Duodenal mucosa (tissue), 2 donors: ENCODE measurements around the gene LSM7.

Experiments used
- H3K27ac ChIP-seq: one replicate; pipeline ENCODE4 v1.7.0; 2013; ENCODE audit warnings: low read depth, low read length
- H3K27me3 ChIP-seq, 2 donors: one replicate each; pipeline ENCODE4 v1.7.0; 2013; ENCODE audit warnings: low read length in 2 of 2, control low read depth in 1 of 2; ENCODE audit not compliant: insufficient read depth in 2 of 2, control insufficient read depth in 1 of 2
- H3K36me3 ChIP-seq, 2 donors: one replicate each; pipeline ENCODE4 v1.7.0; 2013; ENCODE audit warnings: low read length in 2 of 2, control low read depth in 1 of 2; ENCODE audit not compliant: insufficient read depth in 2 of 2, control insufficient read depth in 1 of 2
- H3K4me1 ChIP-seq, 2 donors: one replicate each; pipeline ENCODE4 v1.7.0; 2013; ENCODE audit warnings: low read length in 2 of 2, control low read depth in 1 of 2; ENCODE audit not compliant: insufficient read depth in 2 of 2, control insufficient read depth in 1 of 2
- H3K4me3 ChIP-seq, 2 donors: one replicate each; pipeline ENCODE4 v1.7.0; 2013; ENCODE audit warnings: low read length in 2 of 2, low read depth in 1 of 2
- H3K9ac ChIP-seq, 2 donors: one replicate each; pipeline ENCODE4 v1.7.0; 2013; ENCODE audit warnings: low read length in 2 of 2, low read depth in 1 of 2
- H3K9me3 ChIP-seq, 2 donors: one replicate each; pipeline ENCODE4 v1.7.0; 2013; ENCODE audit warnings: low read length in 2 of 2, control low read depth in 1 of 2; ENCODE audit not compliant: control insufficient read depth in 1 of 2

Gene LSM7

DNA sequence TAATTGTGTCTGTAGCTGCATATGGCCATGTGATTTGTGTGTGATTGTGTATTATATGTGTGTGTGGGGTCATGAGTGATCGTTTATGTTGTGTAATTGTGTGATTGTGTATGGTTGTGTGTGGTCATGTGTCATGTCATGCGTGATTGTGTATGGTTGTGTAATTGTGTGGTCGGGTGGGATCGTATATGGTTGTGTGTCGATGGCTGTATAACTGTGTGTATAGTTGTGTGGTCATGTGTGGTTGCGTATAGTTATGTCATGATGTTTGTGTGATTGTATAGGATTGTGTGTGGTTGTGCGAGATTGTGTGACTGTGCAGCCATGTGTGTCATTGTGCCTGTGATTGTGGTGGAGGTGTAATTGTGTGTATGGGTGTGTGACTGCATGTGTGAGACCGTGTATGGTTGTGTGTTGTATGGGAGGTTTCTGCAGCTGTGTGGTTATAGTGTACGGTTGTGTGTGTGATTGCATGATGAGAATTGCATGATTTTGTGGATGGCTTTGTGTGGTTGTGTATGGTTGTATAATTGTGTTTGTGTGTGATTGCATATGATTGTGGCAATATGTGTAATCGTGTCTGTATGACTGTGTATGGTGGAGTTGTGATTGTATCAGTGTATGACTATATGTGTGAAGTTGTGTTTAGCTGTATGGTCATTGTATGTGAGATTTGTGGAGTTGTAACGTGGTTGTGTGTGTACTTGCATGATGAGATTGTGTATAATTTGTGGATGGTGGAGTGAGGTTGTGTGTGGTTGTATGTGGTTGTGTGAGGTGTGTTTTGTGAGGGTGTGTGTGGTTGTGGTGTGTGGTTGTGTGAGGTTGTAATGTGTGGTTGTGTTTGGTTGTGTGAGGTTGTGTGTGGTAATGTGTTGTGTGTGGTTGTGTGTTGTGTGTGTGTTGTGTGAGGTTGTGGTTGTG, 33.9 kb upstream of the LSM7 start:
- Histone ChIP-seq H3K4me1 (peaks cover 6 to 9% of the 10 kb centered on the region in 2 donors), H3K27ac (no peak overlapping the region), H3K4me3 (no peak overlapping the region), H3K27me3 (peaks cover 30 to 38% of the 10 kb centered on the region in 2 donors), H3K9ac (no peak overlapping the region), H3K9me3 (no peaks in the 10 kb centered on the region), H3K36me3 (no peaks in the 10 kb centered on the region)

DNA sequence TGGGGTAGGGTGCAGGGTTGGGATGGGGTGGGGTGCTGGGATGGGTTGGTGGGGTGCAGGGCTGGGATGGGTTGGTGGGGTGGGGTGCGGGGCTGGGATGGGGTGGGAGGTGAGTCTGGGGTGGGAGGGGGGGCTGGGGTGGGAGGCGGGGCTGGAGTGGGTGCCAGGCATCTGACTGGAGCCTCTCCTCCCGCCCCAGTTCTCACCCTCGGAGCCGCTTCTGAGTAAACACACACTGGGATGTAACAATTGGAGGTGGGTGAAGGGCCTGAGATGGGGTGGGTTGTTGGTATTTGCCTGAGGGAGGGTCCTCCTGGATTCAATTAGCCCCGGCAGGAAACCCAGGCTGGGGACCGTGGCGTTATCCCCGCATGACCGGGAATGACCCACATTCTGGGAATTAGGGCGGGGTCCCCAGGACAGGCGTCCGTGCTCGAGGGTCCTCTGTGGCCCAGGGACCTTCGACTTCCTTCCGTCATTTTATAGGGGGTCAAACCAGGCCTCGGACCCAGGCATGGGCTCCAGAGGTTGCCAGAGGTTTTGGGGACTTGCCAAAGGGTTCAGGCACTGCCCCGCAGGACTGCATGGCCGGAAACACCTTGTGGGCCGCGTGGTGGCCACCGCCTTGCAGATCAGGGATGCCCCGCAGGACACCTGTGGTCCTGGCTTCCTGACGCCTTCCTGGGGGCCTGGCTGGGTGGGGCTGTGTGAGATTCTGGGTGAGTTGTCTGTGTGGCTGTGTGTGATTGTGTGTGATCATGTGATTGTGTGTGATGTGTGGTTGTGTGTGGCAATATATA, 33.1 kb upstream of the LSM7 start:
- H3K27ac ChIP-seq: no peak overlapping the region
- no peak overlapping the region for H3K9ac ChIP-seq
- peaks cover 30 to 38% of the 10 kb centered on the region in 2 donors for H3K27me3 ChIP-seq
- no peak overlapping the region for H3K4me3 ChIP-seq
- no peaks in the 10 kb centered on the region for H3K36me3 ChIP-seq
- no peaks in the 10 kb centered on the region for H3K9me3 ChIP-seq
- peaks cover 6 to 9% of the 10 kb centered on the region in 2 donors for H3K4me1 ChIP-seq

DNA sequence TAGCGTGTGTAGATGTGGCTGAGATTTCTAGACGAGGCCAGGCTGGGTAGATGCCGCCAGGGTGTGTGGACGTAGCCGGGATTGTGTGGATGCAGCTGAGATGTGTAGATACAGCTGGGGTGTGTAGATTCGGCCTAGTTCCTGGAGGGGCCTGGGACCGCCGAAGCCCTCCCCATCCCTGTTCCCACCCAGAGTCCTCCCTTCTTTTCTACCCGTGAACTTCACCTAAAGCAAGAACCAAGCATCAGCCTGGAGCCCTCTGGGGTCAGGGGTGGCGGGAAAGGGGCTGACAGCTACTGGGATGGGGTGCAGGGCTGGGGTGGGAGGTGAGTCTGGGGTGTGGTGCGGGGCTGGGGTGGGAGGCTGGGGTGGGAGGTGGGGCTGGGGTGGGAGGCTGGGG, 32.4 kb upstream of the LSM7 start:
- no peak overlapping the region for H3K9ac ChIP-seq
- peaks cover 6 to 9% of the 10 kb centered on the region in 2 donors for H3K4me1 ChIP-seq
- no peaks in the 10 kb centered on the region for H3K9me3 ChIP-seq
- H3K4me3 ChIP-seq: no peak overlapping the region
- no peak overlapping the region for H3K27ac ChIP-seq
- peaks cover 30 to 38% of the 10 kb centered on the region in 2 donors for H3K27me3 ChIP-seq
- no peaks in the 10 kb centered on the region for H3K36me3 ChIP-seq

DNA sequence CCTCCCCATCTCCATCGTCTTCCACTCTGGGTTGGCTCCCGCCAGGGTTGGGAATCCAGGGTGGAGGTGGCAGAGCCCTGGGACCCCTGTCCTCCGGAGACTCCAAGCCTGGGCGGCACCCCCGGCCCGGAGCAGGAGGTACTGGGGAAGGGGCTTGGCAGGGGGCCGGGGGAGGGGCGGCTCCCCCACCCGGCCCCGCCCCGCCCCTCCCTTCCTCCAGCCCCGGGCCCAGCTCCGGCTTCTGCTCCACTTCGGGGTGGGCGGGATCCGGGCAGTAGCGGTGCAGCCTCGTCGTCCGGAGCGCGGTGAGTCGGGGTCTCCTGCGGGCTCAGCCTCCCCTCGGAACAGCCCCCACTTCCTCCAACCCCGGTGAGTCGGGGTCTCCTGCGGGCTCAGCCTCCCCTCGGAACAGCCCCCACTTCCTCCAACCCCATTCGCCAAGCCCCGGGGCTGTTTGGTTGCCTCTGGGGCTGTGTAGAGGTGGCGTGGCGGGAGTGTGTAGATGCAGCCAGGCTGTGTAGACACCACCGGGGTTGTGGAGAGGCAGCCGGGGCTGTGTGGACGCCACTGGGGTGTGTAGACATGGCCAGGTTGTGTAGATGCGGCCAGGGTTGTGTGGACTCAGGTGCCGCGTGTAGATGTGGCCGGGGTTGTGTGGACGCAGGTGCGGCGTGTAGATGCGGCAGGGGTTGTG, 31.8 kb upstream of the LSM7 start, which contains the start of gene TMPRSS9:
TMPRSS9 (plus strand) TSS at position 274 of the 694 bp plus-strand sequence. CDS start 29,521 bp downstream, outside the sequence.
- no peak within 1 kb of the TSS for H3K27ac ChIP-seq
- H3K36me3 ChIP-seq: no peaks in the 10 kb centered on the region
- H3K27me3 ChIP-seq: peaks cover 30 to 38% of the 10 kb centered on the region in 2 donors
- no peak within 1 kb of the TSS for H3K9ac ChIP-seq
- H3K4me3 ChIP-seq: no peak within 1 kb of the TSS
- H3K9me3 ChIP-seq: no peaks in the 10 kb centered on the region
- H3K4me1 ChIP-seq: peaks cover 6 to 9% of the 10 kb centered on the region in 2 donors

DNA sequence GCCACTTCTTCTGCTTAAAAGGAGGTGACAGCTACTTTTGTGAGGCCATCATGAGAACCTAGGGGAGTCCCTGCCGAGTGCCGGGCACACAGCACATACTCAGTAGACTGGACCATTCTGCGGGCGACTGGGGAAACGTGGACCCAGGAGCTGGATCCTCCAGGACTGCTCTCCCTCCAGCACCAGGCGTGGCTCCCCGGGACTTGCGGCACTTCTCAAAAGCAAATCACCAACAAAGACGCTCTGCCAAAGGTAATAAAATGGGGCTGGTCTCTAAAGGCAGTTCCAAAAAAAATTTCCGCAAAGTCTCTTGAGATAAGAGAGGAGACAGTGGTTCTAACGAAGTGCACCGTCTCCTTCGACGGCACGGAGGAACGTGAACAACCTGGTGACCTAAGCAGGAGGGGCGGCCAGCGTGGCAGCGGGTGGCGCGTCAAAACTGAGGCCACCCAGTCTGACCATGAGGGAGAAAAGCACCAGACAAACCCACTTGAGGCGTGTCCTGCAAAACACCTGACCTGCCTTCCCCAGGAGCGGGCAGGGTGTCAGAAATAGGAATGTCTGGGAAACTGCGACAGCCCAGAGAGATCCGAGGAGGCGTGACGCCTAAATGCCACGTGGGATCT, 30.3 kb upstream of the LSM7 start:
- Histone ChIP-seq H3K9me3 (no peaks in the 10 kb centered on the region), H3K27ac (no peak overlapping the region), H3K27me3 (peaks cover 30 to 38% of the 10 kb centered on the region in 2 donors), H3K4me1 (peaks cover 6 to 9% of the 10 kb centered on the region in 2 donors), H3K4me3 (no peak overlapping the region), H3K9ac (no peak overlapping the region), H3K36me3 (peaks cover 0 to 5% of the 10 kb centered on the region in 2 donors)

DNA sequence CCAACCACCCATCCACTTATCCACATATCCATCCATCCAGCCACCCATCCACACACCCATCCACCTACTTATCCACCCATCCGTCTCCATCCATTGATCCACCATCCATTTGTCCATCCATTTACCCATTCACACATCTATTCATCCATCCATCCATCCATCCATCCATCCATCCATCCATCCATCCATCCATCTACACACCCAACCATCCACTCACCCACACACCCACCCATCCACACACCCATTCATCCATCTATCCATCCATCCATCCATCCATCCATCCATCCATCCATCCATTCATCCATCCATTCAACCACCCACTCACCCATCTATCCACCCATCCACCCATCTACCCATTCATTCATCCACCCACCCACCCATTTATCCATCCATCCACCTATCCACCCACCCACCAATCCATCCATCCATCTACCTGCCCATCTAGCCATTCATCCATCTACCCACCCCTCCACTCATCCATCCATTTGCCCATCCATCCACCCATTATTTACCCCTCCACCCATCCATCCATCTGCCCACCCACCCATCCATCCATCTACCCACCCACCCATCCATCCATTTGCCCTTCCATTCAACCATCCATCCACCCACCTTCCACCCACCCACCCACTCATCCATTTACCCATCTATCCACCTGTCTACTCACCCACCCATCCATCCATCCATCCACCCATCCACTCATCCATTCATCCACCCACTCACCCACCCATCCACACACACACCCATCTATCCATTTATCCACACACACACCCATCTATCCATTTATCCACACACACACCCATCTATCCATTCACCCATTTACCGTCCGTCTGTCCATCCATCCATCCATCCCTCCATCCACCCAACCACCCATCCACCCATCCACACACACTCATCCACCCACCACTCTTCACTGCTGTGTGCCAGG, 29.2 kb upstream of the LSM7 start:
- Histone ChIP-seq H3K27ac (no peak overlapping the region), H3K9ac (no peak overlapping the region), H3K4me3 (no peak overlapping the region), H3K36me3 (peaks cover 0 to 12% of the 10 kb centered on the region in 2 donors), H3K4me1 (peaks cover 6 to 9% of the 10 kb centered on the region in 2 donors), H3K27me3 (peaks cover 22 to 34% of the 10 kb centered on the region in 2 donors), H3K9me3 (no peaks in the 10 kb centered on the region)

DNA sequence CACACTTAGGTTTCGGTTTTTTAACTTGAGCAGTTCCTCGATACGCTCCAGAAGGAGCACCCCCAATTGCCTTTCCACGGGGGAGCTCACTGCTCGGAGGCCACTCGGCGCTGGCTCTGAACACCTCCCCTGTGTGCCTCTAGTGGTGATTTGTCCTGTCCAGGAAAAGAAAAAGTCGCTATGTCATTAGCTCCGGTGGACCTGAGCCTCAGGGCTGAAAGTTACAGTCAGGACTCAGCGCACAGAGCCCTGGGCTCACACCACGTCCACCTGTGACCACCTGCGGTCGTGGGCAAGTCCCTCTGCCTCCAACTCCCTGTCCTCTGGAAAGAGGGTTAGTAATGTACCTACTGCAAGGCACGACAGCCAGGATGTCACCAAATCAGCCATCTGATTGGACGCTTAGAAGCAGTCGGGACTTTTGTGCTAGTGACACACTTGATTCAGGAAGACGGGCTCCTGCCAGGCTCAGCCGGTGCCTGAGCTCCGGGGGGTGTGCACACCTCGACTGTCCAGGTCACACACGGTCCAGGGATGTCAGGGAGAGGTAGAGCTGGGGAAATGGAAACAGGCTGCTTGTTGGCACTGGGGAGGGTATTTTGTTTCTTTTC, 27.8 kb upstream of the LSM7 start:
- Histone ChIP-seq H3K4me3 (no peak overlapping the region), H3K36me3 (peaks cover 0 to 15% of the 10 kb centered on the region in 2 donors), H3K4me1 (peaks cover 6 to 9% of the 10 kb centered on the region in 2 donors), H3K9ac (no peak overlapping the region), H3K27ac (no peak overlapping the region), H3K9me3 (no peaks in the 10 kb centered on the region), H3K27me3 (peaks cover 10 to 21% of the 10 kb centered on the region in 2 donors)

DNA sequence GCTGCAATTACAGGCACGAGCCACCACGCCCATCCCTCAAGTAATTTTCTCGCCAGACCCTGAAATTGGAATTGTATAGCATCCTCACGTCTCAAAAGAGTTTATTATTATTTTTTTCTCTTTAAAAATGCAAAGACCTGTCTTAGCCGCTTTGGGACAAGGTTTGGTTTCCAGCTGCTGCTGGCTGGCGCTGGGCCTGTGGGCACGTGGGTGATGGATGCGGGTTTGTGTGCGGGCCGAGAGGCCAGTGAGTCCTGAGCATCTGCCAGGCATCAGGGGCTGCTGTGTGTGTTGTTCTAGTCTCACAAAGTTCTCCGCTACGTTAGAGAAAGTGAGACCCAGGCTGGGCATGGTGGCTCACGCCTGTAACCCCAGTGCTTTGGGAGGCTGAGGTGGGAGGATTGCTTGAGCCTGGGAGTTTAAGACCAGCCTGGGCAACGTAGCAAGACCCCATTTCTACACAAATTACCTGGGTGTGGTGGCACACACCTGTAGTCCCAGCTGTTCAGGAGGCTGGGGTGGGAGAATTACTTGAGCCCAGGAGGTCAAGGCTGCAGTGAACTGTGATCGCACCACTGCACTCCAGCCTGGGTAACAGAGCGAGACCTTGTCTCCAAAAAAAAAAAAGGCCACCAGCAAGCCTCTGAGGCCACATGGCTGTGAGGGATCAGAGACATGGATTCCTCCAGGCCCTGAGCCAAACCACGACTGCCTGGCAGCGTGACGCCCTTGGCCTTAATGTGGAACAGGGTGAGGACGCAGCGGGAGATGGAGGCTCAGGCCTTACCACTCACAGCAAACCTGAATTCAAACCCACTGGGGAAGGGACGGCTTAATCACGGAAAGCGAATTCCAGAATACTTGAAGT, 27.0 kb upstream of the LSM7 start:
- Histone ChIP-seq H3K27ac (no peak overlapping the region), H3K4me3 (no peak overlapping the region), H3K36me3 (peaks cover 0 to 22% of the 10 kb centered on the region in 2 donors), H3K9ac (no peak overlapping the region), H3K27me3 (peaks cover 5 to 16% of the 10 kb centered on the region in 2 donors), H3K4me1 (peaks cover 6 to 9% of the 10 kb centered on the region in 2 donors), H3K9me3 (no peaks in the 10 kb centered on the region)
